NCI-H526 (cell line): ENCODE results near the gene FHIT.

ENCODE experiments used
- DNase-seq, 2 experiments: peaks; one replicate each; lab custom pipeline; 2025; lab: John Stamatoyannopoulos, UW

FHIT gene

DNA sequence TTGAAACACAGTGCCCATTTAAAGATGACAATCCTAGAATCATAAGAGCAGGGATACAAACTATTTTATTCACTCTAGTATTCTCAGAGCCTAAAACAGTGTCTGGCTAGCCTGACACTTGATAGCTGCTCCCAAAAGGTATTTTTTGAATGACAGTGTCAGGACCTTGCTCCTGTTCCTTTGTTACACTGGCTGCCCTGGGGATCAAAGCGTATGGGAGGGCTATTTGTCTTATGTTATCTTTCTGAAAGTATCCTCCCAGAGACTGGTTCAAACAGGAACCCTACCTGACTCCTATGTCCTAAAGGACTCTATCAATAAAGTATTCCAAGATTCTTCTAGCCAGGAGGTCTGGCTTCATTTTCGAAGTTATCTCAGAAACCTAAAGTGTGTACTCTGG is 621.4 kb downstream of the FHIT start:
- no peak for DNase-seq

DNA sequence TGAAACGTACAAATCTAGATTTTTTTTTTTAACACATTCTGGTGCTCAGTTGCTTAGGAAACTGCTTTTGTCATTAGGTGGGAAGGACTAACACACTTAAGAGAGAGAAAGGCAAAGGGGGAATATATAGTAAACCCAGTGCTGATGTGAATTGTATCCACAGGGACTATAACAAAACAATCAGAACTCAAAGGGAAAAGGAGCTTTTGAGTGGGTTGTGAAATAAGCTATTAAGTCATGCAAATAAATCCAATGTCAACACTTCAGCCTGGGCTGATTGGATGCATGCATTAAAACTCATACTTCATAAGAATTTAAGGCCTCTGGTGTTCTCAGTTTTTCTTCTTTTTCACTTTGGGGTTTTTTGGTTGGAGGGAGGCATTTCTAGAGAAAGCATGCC is 628.9 kb downstream of the FHIT start:
- DNase-seq, result no peak

DNA sequence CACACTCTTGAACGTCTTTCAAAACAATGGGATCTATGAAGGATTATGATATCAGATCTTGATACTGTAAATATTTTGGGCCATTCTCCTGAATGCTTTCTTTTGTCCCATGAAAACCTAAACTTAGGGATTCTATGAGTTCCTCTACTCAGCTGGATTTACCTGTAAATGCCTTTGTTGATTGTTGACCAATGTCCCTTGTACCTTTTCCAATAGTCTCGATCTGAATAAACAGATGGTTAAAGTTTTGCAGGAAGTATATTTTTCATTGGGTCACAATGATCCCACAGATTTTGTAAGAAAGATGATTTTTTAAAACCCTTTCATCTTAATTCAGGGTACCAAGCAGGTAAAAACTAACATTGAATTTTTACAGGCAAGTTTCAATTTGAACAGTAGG is 634.1 kb downstream of the FHIT start:
- no peak for DNase-seq

DNA sequence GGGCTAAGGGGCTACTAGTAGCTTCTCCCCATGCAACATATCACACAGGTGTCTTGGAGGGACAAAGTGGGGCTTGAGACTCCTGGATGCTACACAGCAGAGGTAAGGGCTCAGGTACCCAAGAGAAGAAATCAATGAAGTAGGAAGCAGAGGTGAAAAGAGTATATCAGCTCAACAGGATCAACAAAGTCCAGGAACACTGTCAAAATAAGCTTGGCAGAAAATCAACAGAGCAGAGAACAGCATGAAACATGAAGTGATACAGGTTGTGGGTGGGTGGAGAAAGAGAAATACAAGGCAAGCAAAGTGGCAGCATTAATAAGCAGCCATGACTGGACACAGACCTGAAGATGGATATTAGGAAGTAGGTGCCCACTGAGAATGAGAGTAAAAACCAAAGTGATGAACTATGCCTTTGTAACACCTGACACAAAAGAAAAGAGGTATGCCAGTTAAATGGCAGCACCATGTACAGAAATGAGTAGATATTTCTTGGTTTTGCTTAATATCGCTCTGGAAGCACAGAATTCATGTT is 637.4 kb downstream of the FHIT start:
- no peak for DNase-seq

DNA sequence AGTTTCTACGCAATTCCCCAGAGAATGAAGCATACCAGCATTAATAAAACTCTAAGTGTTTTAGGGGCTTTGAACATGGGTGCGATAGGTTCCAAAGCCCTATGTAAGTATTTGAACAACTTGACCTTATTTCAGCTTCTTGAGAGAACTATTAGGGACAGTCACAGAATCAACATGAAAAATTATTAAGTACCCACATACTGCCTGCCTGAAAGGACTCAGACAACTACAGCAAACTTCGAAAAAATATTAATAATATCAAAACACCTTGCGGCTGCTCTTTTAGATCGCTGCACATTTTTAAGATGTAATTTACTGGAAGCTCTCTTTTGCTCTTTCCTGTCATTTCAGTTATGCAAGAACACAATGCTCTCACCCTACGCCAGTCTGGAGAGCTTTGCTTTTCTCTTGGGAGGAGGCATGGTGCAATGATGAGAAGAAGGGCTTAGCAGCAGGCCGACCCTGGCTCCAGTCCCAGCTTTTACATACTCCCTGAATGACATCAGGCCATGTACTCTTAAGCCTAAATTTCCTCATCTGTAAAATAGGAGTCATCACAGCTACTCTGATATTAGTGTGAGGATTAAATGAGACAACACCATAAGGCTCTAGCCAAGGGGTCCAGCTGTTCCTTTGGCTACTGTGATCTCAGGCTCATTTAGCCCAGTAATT is 640.7 kb downstream of the FHIT start:
- DNase-seq, result no peak

DNA sequence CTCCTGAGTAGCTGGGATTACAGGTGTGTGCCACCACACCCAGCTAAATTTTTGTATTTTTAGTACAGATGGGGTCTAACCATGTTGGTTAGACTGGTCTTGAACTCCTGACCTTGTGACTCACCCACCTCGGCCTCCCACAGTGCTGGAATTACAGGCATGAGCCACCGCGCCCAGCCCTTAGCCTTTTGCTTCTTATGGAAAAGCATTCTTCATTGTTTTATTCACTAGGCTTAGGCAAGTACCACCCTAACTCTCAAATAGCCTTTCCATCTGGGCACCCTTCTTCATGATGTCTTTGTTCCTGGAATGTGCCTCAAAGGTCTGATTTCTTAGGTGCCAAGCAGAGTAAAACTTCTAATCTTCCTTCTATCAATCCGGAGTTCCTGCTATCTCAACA is 641.8 kb downstream of the FHIT start:
- no peak for DNase-seq

DNA sequence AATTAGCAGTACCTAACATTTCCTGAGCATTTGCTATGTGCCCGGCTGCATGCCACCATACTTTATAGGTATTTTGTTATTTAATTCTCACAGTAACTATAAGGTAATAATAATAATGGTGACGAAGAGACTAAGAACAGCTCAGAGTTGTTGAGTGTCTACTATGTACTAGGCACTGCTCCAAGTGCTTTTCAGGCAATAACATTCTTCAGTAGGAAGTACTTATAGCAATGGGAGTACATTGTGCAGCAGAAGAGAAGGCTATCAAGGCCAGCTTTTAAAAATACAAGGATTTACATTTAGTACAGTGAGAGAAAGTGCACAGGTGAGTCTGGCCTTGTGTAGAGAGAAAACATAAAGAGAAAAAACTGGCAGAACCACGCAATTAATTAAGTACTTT is 647.4 kb downstream of the FHIT start:
- DNase-seq, result no peak

DNA sequence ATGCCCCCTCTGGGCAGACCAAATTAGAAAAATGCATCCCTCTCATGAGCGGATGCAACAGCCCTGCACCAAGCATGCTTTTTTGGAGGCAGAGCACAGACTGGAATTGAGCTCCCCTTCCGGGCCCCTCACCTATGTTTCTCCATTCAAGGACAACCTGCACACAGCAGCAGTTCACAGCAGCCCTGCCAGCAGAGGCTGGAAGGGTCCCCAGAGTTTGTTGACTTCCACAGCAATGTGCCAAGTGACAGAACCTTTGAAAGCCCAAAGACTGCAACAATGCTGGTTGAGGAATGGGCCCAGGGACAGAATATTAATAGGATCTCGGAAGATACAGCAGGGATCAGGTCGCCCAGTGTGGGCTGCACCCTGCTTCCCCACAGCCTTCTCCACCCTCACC is 650.4 kb downstream of the FHIT start:
- no peak for DNase-seq

DNA sequence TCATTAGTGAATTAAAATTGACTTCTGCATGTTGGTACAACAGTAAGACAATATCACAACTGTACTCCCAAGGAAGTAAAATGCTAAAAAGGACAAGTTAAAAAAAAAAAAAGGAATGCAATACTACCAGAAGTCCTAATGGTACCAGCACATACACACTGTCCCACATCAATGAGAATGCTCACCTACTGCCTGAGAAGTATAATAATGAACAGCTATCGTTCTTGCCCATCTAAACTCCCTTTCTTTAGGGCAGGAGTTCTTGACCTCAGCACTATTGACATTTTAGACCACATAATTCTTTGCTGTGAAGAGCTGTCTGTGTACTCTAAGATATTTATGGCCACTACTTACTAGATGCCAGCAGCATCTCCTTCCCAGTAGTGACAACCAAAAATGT is 651.7 kb downstream of the FHIT start:
- DNase-seq, result no peak

DNA sequence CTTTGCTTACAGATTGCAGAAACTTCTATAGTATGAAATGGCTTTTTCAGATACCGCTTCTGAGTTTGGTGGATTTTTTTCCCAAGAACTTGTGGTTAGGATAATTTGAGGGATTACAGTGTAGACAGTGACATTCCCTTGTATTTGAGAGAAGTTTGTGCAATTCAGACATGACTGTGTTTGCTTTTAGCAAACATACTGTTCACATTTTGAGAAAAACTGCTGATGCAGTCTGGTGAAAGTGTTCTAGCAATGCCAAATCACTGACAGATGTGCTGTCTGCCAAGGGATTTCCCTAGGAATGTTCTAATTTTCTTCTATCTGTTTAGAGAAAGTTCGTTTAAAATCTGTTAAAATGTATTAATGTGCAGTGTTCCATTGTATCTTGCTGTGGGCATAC is 652.6 kb downstream of the FHIT start:
- DNase-seq, result no peak

DNA sequence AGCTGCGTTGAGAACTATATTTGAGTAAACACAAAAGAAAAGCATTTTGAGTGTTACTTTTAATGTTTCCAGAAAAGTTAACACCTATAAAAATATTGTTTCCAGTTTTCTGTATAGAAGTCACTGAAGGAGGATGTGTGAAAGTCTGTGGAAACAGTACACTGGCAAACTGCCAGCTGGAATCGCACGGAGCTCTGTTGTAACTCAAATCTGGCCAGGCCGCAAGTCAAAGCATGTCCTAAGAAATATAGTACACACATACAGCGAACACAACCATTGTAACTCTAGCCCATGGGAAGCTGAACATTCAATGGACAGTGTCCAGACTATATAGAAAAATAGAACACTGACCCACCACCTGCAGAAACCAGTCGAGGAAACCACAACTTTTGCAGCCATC is 657.2 kb downstream of the FHIT start:
- DNase-seq, result no peak

DNA sequence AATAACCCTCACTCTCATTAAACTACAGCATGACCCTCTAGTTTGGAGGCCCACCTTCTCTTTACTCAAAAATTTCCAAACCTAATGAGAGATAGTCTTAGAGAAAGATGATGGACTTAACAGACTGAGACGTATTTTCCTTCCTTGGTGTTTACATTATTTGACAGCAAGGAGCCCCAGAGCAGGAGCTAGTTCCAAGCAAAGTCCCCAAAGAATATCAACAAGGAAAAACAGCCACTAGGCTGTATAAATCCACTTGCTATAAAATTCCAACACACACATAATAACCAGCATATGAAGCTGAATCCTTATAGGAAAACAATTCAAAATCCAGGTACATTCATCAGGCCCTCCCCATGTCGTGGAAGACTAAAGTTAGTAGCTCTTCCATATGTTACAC is 660.0 kb downstream of the FHIT start:
- DNase-seq, result no peak

DNA sequence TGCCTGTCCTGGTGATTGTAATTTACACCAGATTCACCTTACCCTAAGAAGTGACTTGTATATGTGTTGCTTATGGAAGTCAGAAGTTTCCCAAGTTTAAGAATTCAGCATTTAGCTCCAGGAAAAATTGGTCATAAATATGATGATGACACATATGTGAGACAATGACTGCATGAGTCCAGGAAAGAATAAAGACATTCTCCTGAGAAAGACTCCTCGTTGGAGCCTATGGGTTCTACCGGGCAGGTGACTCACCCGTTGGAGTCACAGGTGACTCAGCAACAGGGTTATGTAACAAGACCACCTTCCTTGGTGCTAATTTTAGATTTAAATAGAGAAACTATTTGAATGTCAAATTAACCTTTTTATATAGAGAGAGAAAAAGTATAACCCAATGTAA is 662.4 kb downstream of the FHIT start:
- peak; percentile 67 to 76 for DNase-seq

DNA sequence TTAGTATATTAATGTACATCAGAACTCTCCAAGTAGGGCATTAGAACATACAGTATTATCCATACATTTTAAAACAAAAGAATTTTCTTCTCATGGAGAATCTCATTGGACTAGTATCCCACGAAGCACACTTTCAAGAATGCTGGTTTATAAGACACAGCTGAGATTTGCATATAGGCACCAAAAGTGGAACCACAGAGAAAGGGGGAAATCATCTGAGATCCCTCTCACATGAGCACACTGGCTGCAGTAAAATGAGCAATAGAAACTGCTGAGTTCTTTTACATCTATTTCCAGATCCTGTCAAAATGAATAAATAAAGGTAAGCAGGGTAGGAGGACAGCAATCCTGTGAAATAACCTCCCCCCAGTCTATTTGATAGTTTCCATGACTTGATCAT is 665.3 kb downstream of the FHIT start:
- DNase-seq, result no peak

DNA sequence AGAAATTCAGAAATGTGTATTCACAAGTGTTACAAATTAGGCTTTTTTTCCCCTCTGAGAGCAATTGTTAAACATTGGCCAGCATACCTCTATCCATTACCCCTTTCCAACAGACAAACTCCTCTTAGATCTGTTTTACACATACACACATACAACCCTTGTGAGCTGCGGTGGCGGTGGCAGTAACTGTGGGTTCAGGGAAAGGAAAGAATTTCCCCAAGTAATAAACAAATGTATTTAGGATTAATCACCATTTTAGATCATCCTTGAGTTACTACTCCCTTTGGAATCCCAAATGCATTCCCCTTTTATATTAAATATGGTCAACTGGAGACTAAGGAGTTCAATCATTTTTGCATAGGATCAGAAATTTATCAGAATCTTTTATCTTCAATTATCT is 667.0 kb downstream of the FHIT start:
- DNase-seq, result no peak

DNA sequence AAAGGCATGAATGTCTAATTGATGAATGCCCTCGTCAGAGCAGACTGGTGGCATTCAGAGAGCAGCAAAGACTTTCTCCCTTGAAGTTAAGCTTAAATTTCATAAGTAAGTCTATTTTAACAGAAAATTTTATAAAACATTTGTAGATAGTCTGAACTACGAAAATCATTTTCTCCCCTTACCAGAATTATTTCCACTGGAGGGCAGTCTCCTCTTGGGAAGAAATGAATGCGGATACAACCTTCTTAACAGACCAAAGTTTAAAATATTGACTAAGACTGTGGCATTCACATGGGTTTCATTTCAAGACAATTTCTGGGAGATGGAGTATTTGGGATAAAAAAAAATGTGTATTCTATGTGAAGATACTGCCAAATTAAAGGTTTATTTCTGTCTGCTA is 669.0 kb downstream of the FHIT start:
- peak in 1 of 2 experiments; percentile 20 for DNase-seq

DNA sequence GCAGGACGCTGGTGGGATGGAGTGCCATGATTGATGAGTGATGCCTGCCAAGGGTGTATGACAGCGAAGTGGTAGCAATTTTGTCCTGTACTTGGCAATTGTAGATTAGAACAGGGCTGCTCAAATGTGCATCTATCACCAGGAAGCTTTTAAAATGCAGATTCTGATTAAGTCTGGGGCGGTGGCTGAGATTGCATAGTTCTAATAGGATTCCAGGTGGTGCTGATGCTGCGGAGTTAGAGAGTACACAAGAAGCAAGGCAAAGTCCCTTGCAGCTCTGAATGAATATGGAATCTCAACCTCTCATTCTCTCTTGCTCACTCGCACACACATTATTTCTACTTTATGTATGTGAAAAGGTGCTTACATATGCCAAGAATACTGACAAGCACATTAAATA is 670.4 kb downstream of the FHIT start:
- DNase-seq, result no peak

DNA sequence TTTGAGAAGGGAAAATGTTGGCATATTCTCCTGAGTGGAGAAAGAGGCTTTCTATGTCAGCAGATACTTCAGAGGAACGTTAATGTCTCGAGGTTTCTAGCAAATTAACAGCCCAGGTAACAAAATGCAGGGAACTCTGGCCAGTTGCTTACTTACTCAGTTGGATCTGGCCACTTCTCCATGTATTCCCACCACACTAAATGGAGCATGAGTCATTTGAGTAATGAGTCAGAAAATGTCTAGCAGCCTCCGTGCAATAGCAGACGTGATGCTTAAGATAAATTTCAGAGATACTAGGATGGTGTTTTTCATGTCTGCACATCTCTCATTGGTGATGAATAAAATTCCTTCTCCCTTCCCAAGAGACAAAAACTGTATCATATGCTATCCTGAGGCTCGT is 671.5 kb downstream of the FHIT start:
- no peak for DNase-seq

DNA sequence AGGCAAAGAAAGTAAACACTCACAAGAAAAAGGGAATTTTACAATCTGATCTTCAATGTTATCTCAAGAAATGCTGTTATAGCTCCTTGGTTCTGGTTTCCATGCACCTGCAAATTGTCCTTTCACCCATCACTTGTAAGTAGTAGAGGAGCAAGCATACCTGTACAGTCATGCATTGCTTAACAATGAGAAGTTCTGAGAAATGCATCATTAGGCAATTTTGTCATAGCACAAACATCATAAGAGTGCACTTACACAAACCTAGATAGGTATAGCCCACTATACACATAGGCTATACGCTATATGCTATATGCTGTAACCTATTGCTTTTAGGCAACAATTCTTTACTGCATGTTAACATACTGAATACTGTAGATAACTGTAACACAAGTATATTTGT is 672.3 kb downstream of the FHIT start:
- no peak for DNase-seq

DNA sequence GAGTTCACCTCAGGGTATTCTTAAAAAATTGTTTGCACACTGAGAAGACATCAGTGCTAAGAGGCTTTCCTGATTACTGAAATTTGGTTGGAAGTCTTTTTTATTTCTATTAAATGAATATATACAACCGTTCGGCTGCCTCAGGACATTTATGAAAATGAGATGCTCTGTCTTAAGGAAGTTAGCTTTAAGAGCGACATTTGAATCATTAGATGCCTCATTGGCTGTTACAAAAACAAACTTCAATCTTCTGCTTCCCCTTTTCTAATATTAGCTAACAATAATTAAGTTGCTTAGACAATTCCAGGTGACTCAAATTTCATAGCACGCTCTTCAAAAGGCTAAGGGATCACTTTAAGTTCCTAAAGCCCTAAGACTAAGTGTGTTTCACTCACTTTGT is 673.7 kb downstream of the FHIT start:
- DNase-seq, result no peak

DNA sequence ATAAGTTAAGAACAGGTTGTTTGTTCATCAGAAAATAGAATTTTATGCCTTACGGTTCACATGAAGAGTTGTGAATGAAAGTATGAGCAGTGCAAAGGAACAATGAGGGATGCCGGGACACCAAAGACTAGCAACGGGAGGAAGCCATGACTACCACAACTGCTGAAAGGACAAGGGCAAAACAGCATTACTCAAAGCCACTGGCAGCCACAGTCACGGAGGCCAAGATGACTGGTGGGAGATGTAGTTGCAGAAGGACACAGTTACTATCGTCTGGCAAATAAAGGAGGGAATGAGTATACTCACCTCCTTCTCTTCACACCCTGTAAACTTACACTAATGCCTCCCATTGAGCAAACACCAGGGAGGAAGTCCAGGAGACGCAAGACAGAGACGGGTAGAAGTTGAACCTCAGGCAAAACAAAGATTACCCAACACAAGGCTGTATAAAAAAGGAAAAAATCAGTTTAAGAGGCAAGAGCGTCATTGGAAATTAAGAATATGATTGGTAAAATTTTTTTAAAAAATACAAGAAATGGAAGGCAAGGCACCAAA is 675.5 kb downstream of the FHIT start:
- no peak for DNase-seq

DNA sequence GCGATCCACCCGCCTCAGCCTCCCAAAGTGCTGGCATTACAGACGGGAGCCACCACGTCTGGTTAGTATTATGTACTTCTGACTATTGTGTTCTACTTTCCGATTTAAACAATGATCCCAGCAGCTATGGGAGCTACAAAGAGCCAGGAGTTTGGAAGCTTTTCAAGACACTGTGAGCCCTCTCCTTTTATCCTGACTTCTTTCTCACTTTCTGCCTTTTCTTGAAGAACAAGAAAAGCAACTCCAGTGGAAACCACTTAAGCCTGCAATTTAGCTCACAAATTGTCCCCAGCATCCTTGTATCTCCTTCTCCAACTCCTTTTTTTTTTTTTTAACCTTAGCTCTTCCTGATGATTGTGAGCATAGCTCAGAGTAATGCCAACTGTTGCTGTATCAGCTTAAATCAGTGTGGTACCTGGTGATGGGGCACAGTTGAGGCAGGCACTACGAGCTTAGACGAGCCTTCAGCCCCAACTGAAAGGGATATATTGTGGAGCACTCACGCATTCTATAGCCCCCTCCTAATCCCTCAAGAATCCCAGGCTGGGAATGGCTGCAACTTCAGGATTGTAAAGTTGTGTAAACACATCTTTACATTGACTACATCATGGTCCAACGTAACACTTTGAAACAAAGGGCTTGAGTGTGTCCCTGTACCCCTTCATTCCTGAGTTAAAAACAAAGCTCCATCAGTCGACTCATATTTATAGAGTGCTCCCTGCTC is 677.0 kb downstream of the FHIT start:
- DNase-seq, result no peak

DNA sequence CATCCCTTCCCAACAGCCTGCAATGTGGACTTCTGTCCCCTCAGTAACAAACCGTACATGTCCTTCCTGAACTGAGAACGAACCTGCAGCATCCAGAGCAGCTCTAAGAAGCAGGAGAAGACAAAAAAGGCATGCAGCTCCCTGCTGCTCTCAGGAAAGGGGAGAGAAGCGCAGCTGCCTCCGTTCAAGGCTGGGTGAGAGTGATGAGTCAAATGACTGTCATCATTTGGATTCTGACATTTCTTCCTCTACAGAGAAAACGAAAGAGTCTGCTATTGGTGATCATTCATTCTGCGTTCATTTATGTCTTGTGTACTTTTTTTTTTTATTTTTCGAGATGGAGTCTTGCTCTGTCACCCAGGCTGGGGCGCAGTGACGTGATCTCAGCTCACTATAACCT is 677.8 kb downstream of the FHIT start:
- DNase-seq, result no peak

DNA sequence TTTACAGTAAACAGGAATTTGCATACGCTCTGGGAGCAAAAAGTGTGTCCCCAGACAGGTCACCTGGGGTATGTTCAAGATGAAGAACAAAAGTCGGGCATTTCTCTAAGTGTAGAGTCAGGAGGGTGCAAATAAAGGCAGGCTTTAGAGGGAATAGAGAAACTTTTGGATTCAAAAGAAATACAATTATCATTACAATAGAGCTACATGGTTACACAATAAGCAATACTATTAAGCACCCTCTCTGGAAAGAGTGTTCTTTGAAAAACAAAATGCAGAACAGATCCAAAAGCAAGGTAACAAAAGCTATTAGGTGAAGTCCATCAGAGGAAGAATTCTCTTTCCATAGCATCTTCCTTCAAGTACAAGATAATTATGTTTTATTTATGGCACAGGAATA is 679.7 kb downstream of the FHIT start:
- DNase-seq, result no peak
